ENCODE measurements around the gene SCG3. TPM values are rescaled to one million over a fixed set of nuclear protein-coding genes. Genes with fewer than 3 reads are reported as not detected.

SCG3 gene
- total RNA-seq, 1 donor from 2014 or later: 13.0 TPM

GRCh38 chr15:51677021-51677420 lies 4.3 kb upstream of the SCG3 start:
- peaks cover 41% of the 10 kb centered on the region for H3K27me3 Mint-ChIP-seq
- no peak for TF ChIP-seq CTCF (conservative IDR thresholded peaks at IDR 0.05)

GRCh38 chr15:51677452-51677851 lies 3.9 kb upstream of the SCG3 start:
- no peak overlapping the region for H3K27ac Mint-ChIP-seq
- TF ChIP-seq CTCF (conservative IDR thresholded peaks at IDR 0.05): no peak
- peaks cover 42% of the 10 kb centered on the region for H3K27me3 Mint-ChIP-seq
- DNase-seq (ENCODE audit: extremely low spot score, unreplicated experiment): no peak
- no peaks in the 10 kb centered on the region for H3K36me3 Mint-ChIP-seq
- H3K4me3 Mint-ChIP-seq: no peak overlapping the region
- no peaks in the 10 kb centered on the region for H3K4me1 Mint-ChIP-seq (ENCODE audit: unreplicated experiment)
- no peaks in the 10 kb centered on the region for H3K9me3 Mint-ChIP-seq

More at GRCh38 chr15:51677021-51677420, 4.3 kb upstream of the SCG3 start:
- H3K27ac Mint-ChIP-seq: no peak overlapping the region
- H3K36me3 Mint-ChIP-seq: no peaks in the 10 kb centered on the region
- H3K9me3 Mint-ChIP-seq: no peaks in the 10 kb centered on the region
- H3K4me1 Mint-ChIP-seq (ENCODE audit: unreplicated experiment): no peaks in the 10 kb centered on the region
- DNase-seq (ENCODE audit: extremely low spot score, unreplicated experiment): no peak
- no peak overlapping the region for H3K4me3 Mint-ChIP-seq

GRCh38 chr15:51678096-51678495 lies 3.2 kb upstream of the SCG3 start:
- H3K9me3 Mint-ChIP-seq: no peaks in the 10 kb centered on the region
- no peak for DNase-seq (ENCODE audit: extremely low spot score, unreplicated experiment)
- no peaks in the 10 kb centered on the region for H3K4me1 Mint-ChIP-seq (ENCODE audit: unreplicated experiment)
- peaks cover 42% of the 10 kb centered on the region for H3K27me3 Mint-ChIP-seq
- no peak for TF ChIP-seq CTCF (conservative IDR thresholded peaks at IDR 0.05)
- H3K27ac Mint-ChIP-seq: no peak overlapping the region
- no peaks in the 10 kb centered on the region for H3K36me3 Mint-ChIP-seq
- H3K4me3 Mint-ChIP-seq: no peak overlapping the region

- H3K9me3 Mint-ChIP-seq: no peaks in the 10 kb centered on the region
- H3K4me3 Mint-ChIP-seq: no peak overlapping the region
- H3K27me3 Mint-ChIP-seq: peaks cover 45% of the 10 kb centered on the region
Measured at GRCh38 chr15:51680321-51680720, 982 bp upstream of the SCG3 start.

GRCh38 chr15:51687565-51687964 lies 6.3 kb downstream of the SCG3 start:
- peaks cover 32% of the 10 kb centered on the region for H3K27me3 Mint-ChIP-seq

More at GRCh38 chr15:51680321-51680720, 982 bp upstream of the SCG3 start:
- DNase-seq (ENCODE audit: extremely low spot score, unreplicated experiment): no peak
- H3K27ac Mint-ChIP-seq: no peak overlapping the region
- no peak for TF ChIP-seq CTCF (conservative IDR thresholded peaks at IDR 0.05)
- no peaks in the 10 kb centered on the region for H3K4me1 Mint-ChIP-seq (ENCODE audit: unreplicated experiment)
- no peaks in the 10 kb centered on the region for H3K36me3 Mint-ChIP-seq

More at GRCh38 chr15:51687565-51687964, 6.3 kb downstream of the SCG3 start:
- no peak for DNase-seq (ENCODE audit: extremely low spot score, unreplicated experiment)
- H3K27ac Mint-ChIP-seq: no peak overlapping the region
- no peaks in the 10 kb centered on the region for H3K36me3 Mint-ChIP-seq
- H3K9me3 Mint-ChIP-seq: no peaks in the 10 kb centered on the region
- no peak overlapping the region for H3K4me3 Mint-ChIP-seq
- no peaks in the 10 kb centered on the region for H3K4me1 Mint-ChIP-seq (ENCODE audit: unreplicated experiment)
- TF ChIP-seq CTCF (conservative IDR thresholded peaks at IDR 0.05): no peak
